GM18868 (cell line): ENCODE measurements around the gene HDAC4.

Experiments used
- ATAC-seq: cut with Tn5 transposase; IDR thresholded peaks from one replicate; pipeline ENCODE4 v1.9.1; 2021; ENCODE audit warnings: mild to moderate bottlenecking, moderate library complexity; ENCODE audit not compliant: unreplicated experiment

HDAC4 gene

DNA sequence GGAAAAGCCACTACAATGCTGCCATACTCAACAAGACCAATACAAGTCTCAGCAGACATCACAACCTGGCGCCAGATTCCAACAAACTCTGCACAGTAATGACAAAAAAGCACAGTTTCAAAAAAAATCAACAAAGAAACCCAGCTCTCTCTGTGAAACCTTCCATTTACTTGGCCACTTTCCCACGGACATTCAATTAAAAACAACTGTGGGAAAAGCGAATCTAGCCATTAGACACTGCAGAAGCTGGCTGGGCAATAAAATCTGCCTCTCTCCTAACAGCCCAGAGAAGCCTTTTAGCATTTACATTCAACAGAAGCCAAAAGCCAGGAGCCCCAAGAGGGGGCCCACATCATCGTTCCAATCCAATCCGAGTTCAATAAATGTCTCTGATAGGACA lies 128.9 kb downstream of the HDAC4 start:
- no peak for ATAC-seq

DNA sequence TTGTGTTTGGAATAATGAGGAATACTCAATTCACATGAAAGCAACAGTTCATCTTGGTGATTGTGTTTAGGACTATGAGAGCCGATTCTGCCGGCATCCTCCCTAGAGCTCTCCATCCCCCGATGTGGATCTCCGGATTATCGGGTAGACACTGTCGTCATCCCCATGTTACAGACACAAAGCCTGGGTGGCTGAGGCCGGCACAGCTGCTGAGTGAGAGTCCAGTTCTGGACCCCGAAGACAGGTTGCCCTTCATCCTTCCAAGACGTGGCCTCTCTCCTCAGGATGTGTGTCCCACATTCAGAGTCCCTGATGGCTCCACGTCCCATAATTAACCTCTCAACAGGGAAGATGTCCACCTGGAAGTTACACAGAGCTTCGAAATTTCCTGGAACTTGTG lies 129.3 kb downstream of the HDAC4 start:
- ATAC-seq, result no peak

GRCh38 chr2:239269916-239270315 lies 130.9 kb downstream of the HDAC4 start:
- ATAC-seq, result no peak

- no peak for ATAC-seq
Observed at GRCh38 chr2:239269173-239269885, 131.5 kb downstream of the HDAC4 start.

- no peak for ATAC-seq
Observed at GRCh38 chr2:239268549-239268948, 132.3 kb downstream of the HDAC4 start.

DNA sequence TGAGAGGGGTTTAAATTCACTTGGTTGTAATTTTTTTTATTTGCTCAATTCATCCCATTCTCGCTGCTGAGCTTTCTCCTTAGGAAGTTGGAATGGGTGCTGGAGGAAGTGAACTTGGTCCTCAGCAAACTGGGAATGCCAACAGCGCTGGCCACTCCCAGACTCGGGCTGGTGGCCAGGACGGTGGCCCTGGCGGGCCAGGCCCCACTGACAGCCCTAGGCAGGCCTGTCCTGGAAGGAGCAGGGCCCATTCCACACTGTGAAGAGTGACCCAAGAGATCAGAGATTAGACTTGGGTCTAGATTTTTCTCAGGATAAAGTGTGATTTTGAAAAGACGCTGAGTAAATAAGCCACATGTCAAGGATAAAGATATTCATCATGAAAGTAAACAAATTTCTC lies 132.7 kb downstream of the HDAC4 start:
- no peak for ATAC-seq

GRCh38 chr2:239267288-239267951 lies 133.4 kb downstream of the HDAC4 start:
- ATAC-seq, result peak; percentile 91

DNA sequence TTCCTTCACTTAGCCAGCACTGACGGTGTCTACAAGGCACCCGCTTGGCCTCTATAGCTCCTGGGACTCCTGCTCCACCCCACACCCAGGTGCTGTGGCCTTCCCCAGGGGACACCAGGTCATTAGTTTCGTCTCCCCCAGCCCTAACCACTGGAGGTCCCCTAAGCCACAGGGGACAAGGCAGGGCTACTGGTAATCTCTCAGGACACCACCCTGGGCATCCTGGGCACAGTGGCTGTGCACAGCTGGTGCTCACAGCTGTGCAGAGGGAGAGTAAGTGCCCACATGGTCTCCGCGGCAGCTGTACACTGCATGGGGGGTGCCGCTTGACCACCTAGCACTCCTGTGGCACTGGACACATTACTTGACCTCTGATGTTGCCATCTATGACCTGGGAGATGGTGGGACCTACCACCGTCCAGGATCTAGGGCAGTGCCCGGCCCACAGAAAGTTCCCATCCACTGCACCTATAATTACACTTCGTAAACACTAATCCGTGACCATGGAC lies 134.0 kb downstream of the HDAC4 start:
- no peak for ATAC-seq

DNA sequence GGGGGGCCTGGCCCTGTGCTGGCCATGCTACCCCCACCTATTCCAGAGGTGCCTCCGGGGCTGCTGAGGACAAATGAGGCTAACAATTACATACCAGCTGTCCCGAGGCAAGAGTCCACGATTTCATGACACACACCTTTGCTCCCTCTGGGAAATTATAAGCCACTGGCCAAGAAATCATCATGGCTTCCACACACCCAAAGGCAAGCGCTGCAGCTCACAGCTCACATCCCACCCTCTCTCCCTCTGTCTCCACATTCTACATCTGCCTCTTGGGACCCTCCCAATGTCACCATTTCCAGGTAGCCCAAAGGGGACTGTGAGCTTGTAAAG lies 134.4 kb downstream of the HDAC4 start:
- no peak for ATAC-seq

GRCh38 chr2:239265681-239266433 lies 135.0 kb downstream of the HDAC4 start:
- ATAC-seq, result no peak

DNA sequence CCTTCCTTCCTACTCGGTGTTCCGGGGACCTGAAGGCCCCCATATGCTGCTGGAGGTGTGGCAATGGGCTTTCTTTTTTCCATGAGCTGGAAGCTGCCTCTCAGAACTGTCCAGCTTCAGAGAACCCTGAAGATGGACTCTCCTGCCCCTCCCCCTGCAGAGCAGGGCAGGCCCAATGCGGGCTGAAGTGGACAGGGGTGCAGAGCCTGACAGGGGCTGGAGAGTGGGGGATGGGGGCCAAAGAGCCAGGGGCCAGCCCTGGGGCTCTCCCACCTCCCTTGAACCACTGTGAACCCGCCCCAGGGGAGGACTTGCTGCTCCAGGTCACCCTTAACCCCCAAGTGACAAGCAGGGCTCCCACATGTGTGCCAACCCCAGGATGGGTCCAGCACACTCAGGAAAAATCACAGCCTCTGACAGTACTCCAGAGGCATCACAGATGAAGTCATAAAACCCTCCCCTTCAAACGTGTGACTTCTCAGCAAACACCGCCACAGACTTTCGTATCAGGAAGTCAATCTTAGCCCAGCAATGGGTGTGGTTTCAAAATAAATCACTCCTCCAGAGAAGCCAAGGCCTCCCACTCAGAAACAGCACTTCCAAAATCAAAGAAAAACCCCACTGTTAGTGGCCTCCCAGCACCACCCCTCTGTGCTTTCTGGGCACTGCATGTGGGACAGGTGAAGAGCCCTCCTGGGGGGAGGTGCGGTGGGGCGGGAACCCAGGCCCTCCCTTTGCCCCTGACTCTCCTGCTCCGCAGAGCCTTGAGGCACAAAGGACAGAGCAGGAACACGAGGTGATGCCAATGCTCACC lies 135.8 kb downstream of the HDAC4 start:
- peak; percentile 45 for ATAC-seq

DNA sequence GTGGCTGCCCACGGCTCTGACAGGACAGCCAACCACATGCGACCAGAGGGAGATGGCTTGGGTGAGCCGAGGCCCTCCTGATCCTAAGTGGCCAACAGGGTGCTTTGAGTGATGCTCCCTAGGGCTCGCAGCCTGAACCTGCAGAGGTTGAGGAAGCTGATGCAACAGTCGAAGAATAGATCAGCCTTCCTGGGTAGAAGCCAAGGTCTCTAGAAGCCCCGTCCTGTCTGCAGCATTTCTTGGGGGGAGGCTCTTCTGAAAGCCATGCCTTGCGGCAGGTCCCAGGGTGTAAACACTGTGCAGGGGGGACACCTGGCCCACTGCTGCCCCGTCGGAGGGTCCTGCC lies 136.4 kb downstream of the HDAC4 start:
- ATAC-seq, result no peak

DNA sequence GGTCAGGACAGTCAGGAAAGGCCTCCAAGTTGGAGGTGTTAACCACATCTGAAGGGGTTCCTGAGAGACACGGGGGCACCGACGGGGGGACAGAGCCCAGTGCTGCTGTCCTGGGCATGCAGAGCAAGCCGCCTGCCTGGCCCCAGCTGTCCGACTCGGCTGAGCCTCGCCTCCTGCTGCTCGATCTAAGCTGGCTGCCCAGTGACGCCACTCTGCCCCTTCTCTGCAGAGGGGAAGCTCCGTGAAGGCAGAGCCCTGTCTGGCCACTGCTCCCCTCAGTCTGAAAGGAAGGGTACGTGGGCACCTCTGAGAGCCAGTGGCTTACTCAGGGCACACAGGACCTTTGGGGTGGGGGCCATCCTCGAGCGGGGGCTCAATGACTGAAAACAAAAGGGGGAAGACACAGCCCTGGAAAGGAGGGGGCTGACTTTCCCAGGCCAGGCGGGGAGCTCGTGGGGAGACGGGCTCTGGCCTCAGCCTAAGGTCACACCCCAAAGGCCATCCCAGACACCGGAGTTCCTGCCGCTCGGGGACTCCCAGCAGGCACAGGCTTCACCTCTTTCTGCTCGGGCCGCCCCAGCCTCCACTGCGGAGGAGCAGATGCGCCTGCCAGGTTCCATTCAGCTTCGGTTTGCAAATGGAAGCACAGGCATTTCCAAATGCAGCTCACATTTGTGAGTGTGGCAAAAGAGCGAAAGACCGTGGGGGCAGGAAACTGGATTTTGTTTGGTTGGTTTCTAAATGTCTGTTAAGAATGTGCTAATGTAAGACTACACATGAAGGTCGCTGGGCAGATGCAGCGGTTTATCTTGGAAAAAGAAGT lies 136.9 kb downstream of the HDAC4 start:
- no peak for ATAC-seq

DNA sequence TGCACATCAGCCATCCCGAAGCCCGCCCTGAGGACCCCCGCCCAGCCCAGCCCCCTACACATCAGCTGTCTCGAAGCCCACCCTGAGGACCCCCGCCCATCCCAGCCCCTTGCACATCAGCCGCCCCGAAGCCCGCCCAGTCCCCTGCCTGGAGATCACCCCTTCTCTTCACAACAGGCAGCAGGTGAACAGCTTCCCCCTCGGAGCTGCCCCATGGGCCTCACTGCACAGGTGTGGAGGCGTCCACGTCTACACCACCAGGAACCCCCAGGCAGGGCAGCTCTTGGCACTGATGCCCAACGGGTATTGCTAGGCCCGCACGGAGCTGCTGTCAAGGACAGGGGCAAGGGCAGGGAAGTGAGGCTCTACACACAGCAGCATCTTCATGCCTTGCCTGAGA lies 137.6 kb downstream of the HDAC4 start:
- ATAC-seq, result no peak

DNA sequence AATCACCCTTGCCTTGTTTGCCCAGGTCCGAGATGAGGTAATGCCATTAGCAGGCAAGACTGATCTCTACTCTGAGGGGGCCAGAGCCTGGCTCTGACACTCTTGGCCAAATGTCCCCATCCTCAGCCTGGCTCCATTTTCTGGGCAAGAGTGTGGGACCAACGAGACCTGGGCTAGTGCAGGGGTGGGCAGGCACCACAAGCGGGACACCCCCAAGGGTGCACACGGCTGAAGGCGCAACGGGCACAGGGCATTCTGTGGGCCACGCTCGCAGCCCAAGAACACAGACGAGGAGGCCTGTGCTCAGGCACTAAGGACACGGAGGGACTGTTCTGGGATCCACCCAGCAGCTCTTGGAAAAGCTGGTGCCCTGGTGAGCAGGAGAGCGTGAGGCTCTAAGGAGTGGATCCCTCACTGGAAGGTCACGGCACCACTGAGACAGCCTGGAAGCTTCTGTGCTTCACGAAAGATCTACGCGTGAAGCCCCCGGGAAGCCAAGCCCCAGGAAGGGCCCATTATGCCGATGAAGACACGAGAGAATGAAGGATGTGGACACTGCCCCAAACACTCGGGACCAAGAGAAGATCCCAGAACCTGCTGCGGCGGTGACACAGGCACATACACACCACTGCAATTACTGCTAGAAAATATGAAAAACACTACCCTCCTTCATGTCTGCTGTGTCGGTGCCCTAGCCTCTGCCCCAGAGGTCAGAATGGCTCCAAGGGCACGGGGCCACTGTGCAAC lies 138.2 kb downstream of the HDAC4 start:
- no peak for ATAC-seq

DNA sequence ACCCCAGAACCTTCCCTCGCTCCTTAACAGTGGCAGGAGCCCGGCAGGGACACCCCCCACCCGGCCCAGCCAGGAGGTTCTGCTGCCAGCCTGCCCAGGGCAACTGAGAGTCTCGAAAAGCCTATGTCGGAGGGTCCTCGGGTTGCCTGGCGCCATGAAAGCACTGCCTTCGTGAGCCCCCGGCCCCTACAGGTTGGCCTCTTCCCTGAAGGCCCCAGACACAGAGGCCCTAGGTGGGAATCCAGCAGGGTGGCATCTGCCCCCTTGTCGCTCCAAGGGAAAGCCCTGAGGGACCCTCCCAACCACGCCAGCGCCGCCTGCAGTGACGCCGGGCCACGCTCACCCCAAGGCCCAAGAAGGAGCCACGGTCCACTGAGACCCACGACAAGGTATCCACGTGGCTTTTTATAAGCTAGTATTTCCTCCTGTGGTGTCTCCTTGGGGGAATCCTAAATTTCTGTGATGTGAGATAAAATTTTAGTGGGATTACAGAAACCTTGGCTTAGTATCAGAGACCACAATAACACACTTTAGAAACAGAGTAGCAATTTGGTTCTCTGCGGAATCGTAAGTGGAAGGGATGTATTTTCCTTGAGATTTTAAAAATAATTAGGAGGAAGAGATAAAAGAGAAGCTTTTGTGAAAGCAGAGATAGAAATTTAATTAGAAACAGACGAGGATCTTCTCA lies 138.9 kb downstream of the HDAC4 start:
- ATAC-seq, result no peak

GRCh38 chr2:239261356-239261755 lies 139.5 kb downstream of the HDAC4 start:
- ATAC-seq, result no peak

GRCh38 chr2:239260546-239261327 lies 140.1 kb downstream of the HDAC4 start:
- ATAC-seq, result no peak
